ENCODE results near the gene YPEL4.

DNA sequence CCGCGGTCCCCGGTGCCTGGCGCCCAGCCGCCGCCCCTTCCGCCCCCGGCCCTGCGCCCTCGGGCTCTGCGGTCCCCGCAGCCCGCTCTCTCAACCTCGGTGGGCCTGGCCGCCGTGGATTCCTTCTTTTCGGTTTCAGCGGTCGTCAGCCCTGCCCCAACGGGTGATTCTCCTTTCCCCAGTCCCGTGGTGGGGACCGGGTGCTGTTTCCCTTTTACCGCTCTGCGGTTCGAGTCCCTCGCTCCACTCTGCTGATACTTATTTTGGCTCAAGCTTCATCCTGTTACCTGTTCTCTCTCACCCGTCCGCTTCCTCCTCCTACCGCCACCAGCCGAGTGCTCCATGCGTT, 18.7 kb upstream of the YPEL4 start:
- TF ChIP-seq SP1 (IDR thresholded peaks at IDR 0.05) (no peak), FOXA1 (IDR thresholded peaks at IDR 0.05) (no peak), NFRKB (IDR thresholded peaks at IDR 0.05) (no peak), SUZ12 (IDR thresholded peaks at IDR 0.05) (no peak), FOXM1 (IDR thresholded peaks at IDR 0.05; ENCODE audit: borderline replicate concordance) (no peak), L3MBTL2 (conservative IDR thresholded peaks at IDR 0.05) (no peak), CTBP1 (IDR thresholded peaks at IDR 0.05; ENCODE audit: borderline replicate concordance) (no peak)

Measured in HEK293T (cell line).